H1 (cell line): ENCODE results near the gene PITX3. TPM values are rescaled to one million over a fixed set of nuclear protein-coding genes. Genes with fewer than 3 reads are reported as not detected.

Experiments
- CTCF ChIA-PET: fragments of 300-600 bp; sonication (Branson Sonifier 250); formaldehyde crosslinking; loops from one replicate; lab custom pipeline; 2021; ENCODE audit not compliant: partially characterized antibody; lab: Charles Lee
- POLR2A ChIA-PET: fragments of 300-600 bp; sonication (Branson Sonifier 250); formaldehyde crosslinking; loops from one replicate; lab custom pipeline; 2021; ENCODE audit warnings: inconsistent platforms; ENCODE audit not compliant: partially characterized antibody; lab: Charles Lee
- DNase-seq, 2 experiments: peaks; one replicate each; pipeline versions ENCODE4 v3.0.0 to v3.0.0-alpha.2; 2010 to 2022; ENCODE audit warnings: low spot score in 2 of 2, low read depth in 1 of 2, mixed read lengths in 1 of 2
- FAIRE-seq: peaks from 2 replicates; lab custom pipeline; 2011; peaks lifted over from hg19 to GRCh38; lab: Jason Lieb, UNC
- H2AFZ ChIP-seq: 2 replicates; pipeline ENCODE4 v1.8.1; 2012; ENCODE audit warnings: low read length, inconsistent platforms
- H2AK5ac ChIP-seq: 2 replicates; pipeline ENCODE4 v1.6.1; 2013; ENCODE audit warnings: low read depth, low read length
- H2BK120ac ChIP-seq: replicated peaks from 2 replicates; pipeline ENCODE3; 2013; ENCODE audit warnings: low read depth, low read length, inconsistent platforms
- H2BK12ac ChIP-seq: 2 replicates; pipeline ENCODE4 v1.6.1; 2013; ENCODE audit warnings: low read depth, low read length
- H2BK15ac ChIP-seq: 2 replicates; pipeline ENCODE4 v1.6.1; 2013; ENCODE audit warnings: low read length
- H2BK20ac ChIP-seq: 2 replicates; pipeline ENCODE4 v1.6.1; 2013; ENCODE audit warnings: low read length
- H2BK5ac ChIP-seq: 2 replicates; pipeline ENCODE4 v1.6.1; 2013; ENCODE audit warnings: low read depth, low read length
- H3K14ac ChIP-seq: 2 replicates; pipeline ENCODE4 v1.6.1; 2013; ENCODE audit warnings: inconsistent platforms; ENCODE audit not compliant: insufficient read length
- H3K18ac ChIP-seq: 2 replicates; pipeline ENCODE4 v1.6.1; 2013; ENCODE audit warnings: low read length; ENCODE audit errors: extremely low read depth
- H3K23ac ChIP-seq: 2 replicates; pipeline ENCODE4 v1.6.1; 2013; ENCODE audit warnings: inconsistent platforms; ENCODE audit not compliant: insufficient read length
- H3K23me2 ChIP-seq: 2 replicates; pipeline ENCODE4 v1.6.1; 2013; ENCODE audit warnings: low read depth, low read length
- H3K27ac ChIP-seq: 2 replicates; pipeline ENCODE4 v1.6.1; 2011; ENCODE audit warnings: low read depth, low read length, inconsistent platforms
- H3K27me3 ChIP-seq, 4 experiments: replicated peaks in 1 of 4; 1 replicate in 1 of 4; 2 replicates in 3 of 4; pipeline versions ENCODE4 v1.6.1 to v1.8.1; 2011 to 2013; ENCODE audit warnings: low read length in 3 of 4, mild to moderate bottlenecking in 3 of 4, inconsistent platforms in 2 of 4, mixed read lengths in 2 of 4, moderate library complexity in 1 of 4; ENCODE audit not compliant: control insufficient read depth in 3 of 4, insufficient read depth in 3 of 4; ENCODE audit errors: extremely low read depth in 1 of 4
- H3K36me3 ChIP-seq, 4 experiments: 2 replicates each; pipeline versions ENCODE4 v1.6.1 to v1.8.1; 2011 to 2013; ENCODE audit warnings: mild to moderate bottlenecking in 4 of 4, low read length in 3 of 4, moderate library complexity in 2 of 4, control low read depth in 1 of 4, inconsistent platforms in 1 of 4; ENCODE audit not compliant: insufficient read depth in 4 of 4, control insufficient read depth in 2 of 4
- H3K4ac ChIP-seq: replicated peaks from 2 replicates; pipeline ENCODE3; 2013; ENCODE audit warnings: low read length, low read depth, mixed read lengths, inconsistent platforms; ENCODE audit not compliant: insufficient read length
- H3K4me1 ChIP-seq, 4 experiments: replicated peaks in 1 of 4; 1 replicate in 1 of 4; 2 replicates in 3 of 4; pipeline versions ENCODE4 v1.6.1 to v1.8.1; 2011 to 2013; ENCODE audit warnings: low read length in 3 of 4, inconsistent platforms in 2 of 4, mixed read lengths in 1 of 4; ENCODE audit not compliant: insufficient read depth in 4 of 4, control insufficient read depth in 3 of 4
- H3K4me2 ChIP-seq, 2 experiments: 2 replicates each; pipeline versions ENCODE4 v1.6.1 to v1.8.1; 2011 to 2013; ENCODE audit warnings: low read depth in 2 of 2, low read length in 2 of 2, control low read depth in 1 of 2, inconsistent platforms in 1 of 2, mild to moderate bottlenecking in 1 of 2; ENCODE audit not compliant: insufficient read depth in 1 of 2
- H3K4me3 ChIP-seq, 4 experiments: fragments of 200-600, 300-600 bp in 1 of 4; sonication (generic), shearing (Covaris generic), sonication (Bioruptor Twin) in 1 of 4; 2 replicates each; pipeline versions ENCODE4 v1.5.1 to v1.8.1; 2011 to 2016; ENCODE audit warnings: low read length in 4 of 4, low read depth in 3 of 4, control low read depth in 2 of 4, inconsistent platforms in 2 of 4, mild to moderate bottlenecking in 2 of 4, mixed read lengths in 1 of 4, moderate library complexity in 1 of 4; ENCODE audit not compliant: insufficient read depth in 2 of 4; ENCODE audit errors: extremely low read depth in 1 of 4
- H3K56ac ChIP-seq: replicated peaks from 2 replicates; pipeline ENCODE3; 2013; ENCODE audit warnings: low read depth, mild to moderate bottlenecking, mixed read lengths, low read length, inconsistent platforms; ENCODE audit not compliant: insufficient read length
- H3K79me1 ChIP-seq: 2 replicates; pipeline ENCODE4 v1.6.1; 2013; ENCODE audit warnings: low read depth, low read length, control low read depth
- H3K79me2 ChIP-seq, 2 experiments: 2 replicates each; pipeline versions ENCODE4 v1.6.1 to v1.8.1; 2012 to 2013; ENCODE audit warnings: low read length in 2 of 2, mild to moderate bottlenecking in 2 of 2, inconsistent platforms in 1 of 2; ENCODE audit not compliant: insufficient read depth in 2 of 2, control insufficient read depth in 1 of 2
- H3K9ac ChIP-seq, 4 experiments: replicated peaks in 1 of 4; 1 replicate in 1 of 4; 2 replicates in 3 of 4; pipeline versions ENCODE4 v1.6.1 to v1.8.1; 2011 to 2013; ENCODE audit warnings: low read depth in 3 of 4, low read length in 3 of 4, control low read depth in 2 of 4, mild to moderate bottlenecking in 2 of 4, moderate library complexity in 2 of 4, inconsistent platforms in 1 of 4; ENCODE audit errors: extremely low read depth in 1 of 4
- H3K9me3 ChIP-seq, 2 experiments: 2 replicates each; pipeline versions ENCODE4 v1.6.1 to v1.8.1; 2012 to 2013; ENCODE audit warnings: mild to moderate bottlenecking in 2 of 2, moderate library complexity in 2 of 2, control low read depth in 1 of 2, inconsistent platforms in 1 of 2, low read depth in 1 of 2, low read length in 1 of 2, mixed read lengths in 1 of 2; ENCODE audit not compliant: insufficient read depth in 2 of 2
- H4K20me1 ChIP-seq, 2 experiments: replicated peaks in 1 of 2; 2 replicates each; pipeline versions ENCODE3 to v1.8.1; 2011 to 2013; ENCODE audit warnings: inconsistent platforms in 2 of 2, low read length in 2 of 2, mild to moderate bottlenecking in 1 of 2; ENCODE audit not compliant: insufficient read depth in 2 of 2, control insufficient read depth in 1 of 2
- H4K5ac ChIP-seq: 2 replicates; pipeline ENCODE4 v1.6.1; 2013; ENCODE audit warnings: low read length, low read depth, mixed read lengths, inconsistent platforms; ENCODE audit not compliant: insufficient read length
- H4K8ac ChIP-seq: 2 replicates; pipeline ENCODE4 v1.8.0; 2013; ENCODE audit warnings: mild to moderate bottlenecking, moderate library complexity, low read length, inconsistent platforms; ENCODE audit not compliant: insufficient read depth; ENCODE audit errors: extremely low read depth
- H4K91ac ChIP-seq: replicated peaks from 2 replicates; pipeline ENCODE3; 2013; ENCODE audit warnings: low read length, mixed read lengths, inconsistent platforms; ENCODE audit not compliant: insufficient read length
- CREB1 ChIP-seq: IDR thresholded peaks from 2 replicates; pipeline ENCODE4 v1.6.1; 2012; ENCODE audit warnings: inconsistent platforms
- GABPA ChIP-seq: IDR thresholded peaks from 2 replicates; pipeline ENCODE4 v1.6.1; 2011; ENCODE audit warnings: mild to moderate bottlenecking, low read length, moderate library complexity, borderline replicate concordance; ENCODE audit not compliant: insufficient read depth
- KDM4A ChIP-seq: IDR thresholded peaks from one replicate; pipeline ENCODE4 v1.7.1; 2012; ENCODE audit warnings: low read depth, mild to moderate bottlenecking, moderate library complexity, low read length, inconsistent platforms; ENCODE audit not compliant: severe bottlenecking
- SAP30 ChIP-seq: fragments of 300-600 bp; sonication (generic); IDR thresholded peaks from 2 replicates; pipeline ENCODE4 v1.7.1; 2012; ENCODE audit warnings: low read length, moderate library complexity, mild to moderate bottlenecking, inconsistent platforms; ENCODE audit not compliant: insufficient read depth, insufficient replicate concordance
- SIN3A ChIP-seq, 2 experiments: IDR thresholded peaks in 1 of 2; conservative IDR thresholded peaks in 1 of 2; 2 replicates each; pipeline ENCODE4 v1.6.1; 2011 to 2012; ENCODE audit warnings: low read length in 2 of 2, improper control_type of control experiment in 1 of 2, low read depth in 1 of 2, mild to moderate bottlenecking in 1 of 2
- SIX5 ChIP-seq: IDR thresholded peaks from 2 replicates; pipeline ENCODE4 v1.6.1; 2011; ENCODE audit warnings: mild to moderate bottlenecking, low read depth, low read length
- SUZ12 ChIP-seq: fragments of 200-600 bp; sonication (generic); IDR thresholded peaks from 2 replicates; pipeline ENCODE4 v1.6.1; 2012; ENCODE audit warnings: mild to moderate bottlenecking, inconsistent platforms, low read length, moderate library complexity, mixed read lengths
- TBP ChIP-seq: IDR thresholded peaks from 2 replicates; pipeline ENCODE4 v1.6.1; 2011; ENCODE audit warnings: low read depth, low read length, improper control_type of control experiment
- WGBS, 2 experiments: shearing (Covaris generic) in 1 of 2; methylation state at CpG; one replicate each; pipeline versions ENCODE4 v1.1.6 to v1.1.7; 2013 to 2015; ENCODE audit warnings: low lambda C conversion rate in 2 of 2, mixed read lengths in 2 of 2, inconsistent platforms in 1 of 2, low coverage in 1 of 2, missing lambda C conversion rate in 1 of 2; ENCODE audit not compliant: insufficient replicate concordance in 2 of 2, insufficient coverage in 1 of 2, insufficient read length in 1 of 2; ENCODE audit errors: extremely low coverage in 1 of 2, missing lambda C conversion rate in 1 of 2; 5-methylcytosine and 5-hydroxymethylcytosine counted together
- polyA plus RNA-seq, 7 experiments: library from polyadenylated mRNA; depleted of rRNA in 3 of 7; stranded (reverse) in 5 of 7; unstranded in 2 of 7; fragments of >200 nt in 5 of 7; fragments of 200-250 nt in 2 of 7; gene quantifications; 1 replicate in 5 of 7; 2 replicates in 1 of 7; 4 replicates in 1 of 7; pipeline versions ENCODE4 v1.2.1 to v1.2.3, GENCODE V29; 2011 to 2013; ENCODE audit warnings: missing spikeins in 2 of 7, mixed read lengths in 2 of 7
- total RNA-seq: library from RNA; stranded (reverse); fragmentation: NEBNext Ultra II Directional; extraction: Animal tissue kit (Norgen Biotek cat#: 25700); gene quantifications from 2 replicates; pipeline ENCODE4 v1.2.1, GENCODE V29; 2021
- TF ChIP-seq, protein P1 (sequence below): IDR thresholded peaks from 2 replicates; pipeline ENCODE4 v1.6.1; 2012; ENCODE audit warnings: inconsistent platforms

The PITX3 gene
- total and polyA plus RNA-seq, 2 of the 8 experiments (the other 6 are each of a cell fraction or from before 2014, with no cell fraction given), result 0.18 to 0.41 TPM

DNA sequence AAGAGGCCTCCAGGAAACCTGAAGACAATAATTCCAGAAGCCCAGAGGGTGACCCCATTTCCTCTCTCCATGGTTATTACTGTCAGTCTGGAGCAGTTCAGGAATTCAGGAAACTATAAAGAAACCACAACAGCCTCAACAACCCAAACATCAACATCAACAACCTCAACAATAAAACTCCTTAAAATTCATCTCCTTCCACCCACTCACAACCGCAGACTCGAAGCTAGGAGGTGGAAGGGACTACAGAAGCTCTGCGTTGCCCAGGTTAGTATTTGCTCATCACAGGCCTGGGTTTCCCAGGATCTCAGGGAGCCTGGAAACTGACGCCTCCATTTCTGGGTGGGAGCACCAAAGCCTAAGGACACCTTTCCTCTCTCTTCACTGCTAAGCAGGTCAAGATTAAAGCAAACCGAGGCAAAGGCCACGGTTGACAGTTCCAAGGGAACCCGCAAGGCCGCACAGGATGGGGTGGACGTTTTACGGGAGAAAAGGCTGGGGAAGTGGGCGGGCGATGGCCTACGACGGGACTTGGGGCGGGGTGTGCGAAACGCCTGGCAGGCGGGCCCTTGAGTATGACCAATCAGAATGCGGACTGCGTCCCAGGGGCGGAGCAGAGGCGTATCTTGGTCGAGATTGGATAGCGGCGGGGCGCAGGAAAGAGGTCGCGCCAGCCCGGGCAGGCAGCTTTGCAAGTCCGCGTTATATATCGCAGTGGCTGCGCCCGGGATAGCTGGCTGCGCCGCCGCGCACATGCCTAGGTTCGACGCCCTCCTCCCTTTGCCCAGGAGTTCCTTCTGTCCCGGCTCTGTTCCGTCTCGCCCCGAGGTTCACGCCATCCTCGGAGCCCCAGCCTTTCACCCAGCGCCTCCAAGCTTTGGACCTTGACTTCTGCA, 15.4 kb downstream of the PITX3 start, which contains the start of gene ELOVL3:
ELOVL3 (plus strand) TSS at position 654 of the 896 bp plus-strand sequence. CDS start 250 bp downstream, outside the sequence.
- H2BK15ac ChIP-seq, result peak within 1 kb of the TSS; percentile 98; the same call in 1 of the 2 replicates
- POLR2A ChIA-PET, result interaction anchor here (1.1 kb wide), 1 partner anchor 179 kb away, joined by 3 read pairs; no protein-coding TSS in a partner anchor
- no peak within 1 kb of the TSS; the same call in 1 of the 2 replicates for H2BK20ac ChIP-seq
- FAIRE-seq (peak; percentile 95), DNase-seq (peak; percentile 91 to 92)
- H3K9ac ChIP-seq, result no peak within 1 kb of the TSS
- no peak within 1 kb of the TSS for H2BK5ac ChIP-seq
- peak within 1 kb of the TSS; percentile 60 for H3K18ac ChIP-seq
- no peak within 1 kb of the TSS for H3K56ac ChIP-seq
- H3K14ac ChIP-seq, result no peak within 1 kb of the TSS
- WGBS, 2 experiments, result 12% methylated on average over 35 of the region's 47 CpGs; no CpG with 5 or more reads in 1 of the 2 experiments
- no peak within 1 kb of the TSS for H2AK5ac ChIP-seq
- CTCF ChIA-PET, result interaction anchor here (1.2 to 24.6 kb wide), 6 partner anchors 14 to 174 kb away, joined by 3 to 862 read pairs (median 47); partner anchors contain the start of gene NFKB2
- 0 out of 2 replicates have a peak within 1 kb of the TSS, but pooled peaks have one; percentile 50 for H2BK12ac ChIP-seq
- H3K4me1 ChIP-seq, result peaks cover 0 to 4% (median 0%) of the 10 kb centered on the region in 4 experiments; a peak in 3 of 7 replicates
- peaks cover 28 to 55% (median 49%) of the 10 kb centered on the region in 4 experiments for H3K27me3 ChIP-seq
- no peaks in the 10 kb centered on the region for H3K79me2 ChIP-seq
- no peak within 1 kb of the TSS for H3K4ac ChIP-seq
- no peak within 1 kb of the TSS for H3K23ac ChIP-seq
- H4K91ac ChIP-seq, result no peak within 1 kb of the TSS
- H2BK120ac ChIP-seq, result no peak within 1 kb of the TSS
- H3K27ac ChIP-seq, result no peak within 1 kb of the TSS
- H3K4me3 ChIP-seq, result peak within 1 kb of the TSS; percentile 17 to 50 (median 26); a peak in 5 of 8 replicates
- H3K9me3 ChIP-seq, result peaks cover 5% of the 10 kb centered on the region in 2 experiments; a peak in 2 of 4 replicates
- peak within 1 kb of the TSS; percentile 57 to 63 for H3K4me2 ChIP-seq
- peaks cover 9% of the 10 kb centered on the region; the same call in 1 of the 2 replicates for H3K23me2 ChIP-seq
- H4K8ac ChIP-seq, result no peak within 1 kb of the TSS
- no peak within 1 kb of the TSS for H4K5ac ChIP-seq
- H2AFZ ChIP-seq, result peak within 1 kb of the TSS; percentile 93
- H4K20me1 ChIP-seq, result peaks cover 2 to 7% of the 10 kb centered on the region in 2 experiments
- no peaks in the 10 kb centered on the region for H3K79me1 ChIP-seq
- no peaks in the 10 kb centered on the region for H3K36me3 ChIP-seq
- TF ChIP-seq SIX5 (no peak), CREB1 (peak; percentile 75), SIN3A (conservative IDR thresholded peaks at IDR 0.05 in 1 of 2, IDR thresholded peaks at IDR 0.05 in 1 of 2; ENCODE audit: low read depth in 1 of 2, low read length in 2 of 2) (peak in 1 of 2 experiments; percentile 56; a peak in 1 of 4 replicates), SAP30 (no peak), KDM4A (peak; percentile 61), TBP (peak; percentile 69), SUZ12 (0 out of 2 replicates have a peak, but pooled peaks have one; percentile 32), GABPA (no peak)
- TF ChIP-seq, protein P1, sequence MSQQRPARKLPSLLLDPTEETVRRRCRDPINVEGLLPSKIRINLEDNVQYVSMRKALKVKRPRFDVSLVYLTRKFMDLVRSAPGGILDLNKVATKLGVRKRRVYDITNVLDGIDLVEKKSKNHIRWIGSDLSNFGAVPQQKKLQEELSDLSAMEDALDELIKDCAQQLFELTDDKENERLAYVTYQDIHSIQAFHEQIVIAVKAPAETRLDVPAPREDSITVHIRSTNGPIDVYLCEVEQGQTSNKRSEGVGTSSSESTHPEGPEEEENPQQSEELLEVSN, result peak; percentile 100
